T-helper 1 cell (primary cell): ENCODE results near the gene CCDC59.

Source experiments
- DNase-seq, 5 donors: peaks; one replicate each; pipeline ENCODE4 v3.0.0-alpha.2; 2012 to 2020

Gene CCDC59

DNA sequence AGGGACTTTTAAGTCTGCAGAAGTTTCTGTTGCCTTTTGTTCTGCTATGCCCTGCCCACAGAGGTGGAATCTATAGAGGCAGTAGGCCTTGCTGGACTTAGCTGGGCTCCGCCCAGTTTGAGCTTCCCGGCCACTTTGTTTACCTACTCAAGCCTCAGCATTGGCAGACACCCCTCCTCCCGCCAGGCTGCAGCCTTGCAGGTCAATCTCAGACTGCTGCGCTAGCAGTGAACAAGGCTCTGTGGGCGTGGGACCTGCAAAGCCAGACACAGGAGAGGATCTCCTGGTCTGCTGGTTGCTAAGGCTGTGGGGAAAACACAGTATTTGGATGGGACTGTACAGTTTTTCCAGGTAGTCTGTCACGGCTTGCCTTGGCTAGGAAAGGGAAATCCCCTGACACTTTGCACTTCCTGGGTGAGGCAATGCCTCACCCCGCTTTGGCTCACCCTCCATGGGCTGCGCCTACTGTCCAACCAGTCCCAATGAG lies 43.7 kb downstream of the CCDC59 start:
- no peak for DNase-seq
